ENCODE results near the gene ZSWIM5. TPM values are rescaled to one million over a fixed set of nuclear protein-coding genes. Genes with fewer than 3 reads are reported as not detected.
"Not testable (repeated sequence)": the region's sequence is repeated elsewhere in the genome, so short reads cannot be mapped to it uniquely, and the experiment has no call there.

ZSWIM5 gene
- total and polyA plus RNA-seq, 9 of the 15 experiments (the other 6 are each of a cell fraction or from before 2014, with no cell fraction given), result under 0.01 to 0.07 (median 0.03) TPM; not detected in 3

DNA sequence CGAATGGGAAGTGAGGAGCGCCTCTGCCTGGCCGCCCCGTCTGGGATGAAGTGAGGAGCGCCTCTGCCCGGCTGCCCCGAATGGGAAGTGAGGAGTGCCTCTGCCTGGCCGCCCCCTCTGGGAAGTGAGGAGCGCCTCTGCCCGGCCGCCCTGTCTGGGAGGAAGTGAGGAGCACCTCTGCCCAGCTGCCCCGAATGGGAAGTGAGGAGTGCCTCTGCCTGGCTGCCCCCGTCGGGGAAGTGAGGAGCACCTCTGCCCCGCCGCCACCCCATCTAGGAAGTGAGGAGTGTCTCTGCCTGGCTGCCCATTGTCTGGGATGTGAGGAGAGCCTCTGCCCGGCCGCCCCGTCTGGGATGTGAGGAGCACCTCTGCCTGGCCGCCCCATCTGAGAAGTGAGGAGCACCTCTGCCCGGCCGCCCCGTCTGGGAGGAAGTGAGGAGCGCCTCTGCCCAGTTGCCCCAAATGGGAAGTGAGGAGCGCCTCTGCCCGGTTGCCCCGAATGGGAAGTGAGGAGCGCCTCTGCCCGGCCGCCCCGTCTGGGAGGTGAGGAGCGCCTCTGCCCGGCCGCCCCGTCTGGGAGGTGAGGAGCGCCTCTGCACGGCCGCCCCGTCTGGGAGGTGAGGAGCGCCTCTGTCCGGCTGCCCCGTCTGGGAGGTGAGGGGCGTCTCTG, 100.8 kb downstream of the ZSWIM5 start:
- intact Hi-C loops (cut with micrococcal nuclease); BruUV-seq (replicated peaks); CTCF ChIA-PET (ENCODE audit: low intra/inter-chr PET ratio); H3K79me2 ChIP-seq (ENCODE audit: control insufficient read depth, insufficient read depth, low read length); H3K4me1 ChIP-seq (replicated peaks in 1 of 2; ENCODE audit: control insufficient read depth in 2 of 2, insufficient read depth in 2 of 2, low read length in 2 of 2); in situ Hi-C loops (cut with MboI); H3K27me3 ChIP-seq (ENCODE audit: control insufficient read depth in 2 of 2, insufficient read depth in 2 of 2, low read length in 2 of 2); ATAC-seq; H3K36me3 ChIP-seq (ENCODE audit: control insufficient read depth, insufficient read depth, low read length); H4K20me1 ChIP-seq (replicated peaks; ENCODE audit: control insufficient read depth, insufficient read depth, low read length); H3K9me1 ChIP-seq (ENCODE audit: control insufficient read depth, insufficient read depth, low read length); H3K9me3 ChIP-seq (replicated peaks; ENCODE audit: control insufficient read depth, insufficient read depth, low read depth, low read length); H3K9ac ChIP-seq (ENCODE audit: insufficient read depth in 1 of 2, low read depth in 2 of 2, low read length in 2 of 2); FAIRE-seq; DNase-seq (ENCODE audit: extremely low read depth in 1 of 4, low spot score in 3 of 4); H3K4me3 ChIP-seq; POLR2A ChIA-PET; H3K4me2 ChIP-seq (ENCODE audit: insufficient read depth, low read length); H3K27ac ChIP-seq (ENCODE audit: extremely low read depth, low read depth, low read length); H2AFZ ChIP-seq (ENCODE audit: low read depth, low read length): not testable (repeated sequence)
- WGBS (ENCODE audit: insufficient coverage, low coverage, missing lambda C conversion rate), result 57% methylated on average over 38 of the region's 43 CpGs

DNA sequence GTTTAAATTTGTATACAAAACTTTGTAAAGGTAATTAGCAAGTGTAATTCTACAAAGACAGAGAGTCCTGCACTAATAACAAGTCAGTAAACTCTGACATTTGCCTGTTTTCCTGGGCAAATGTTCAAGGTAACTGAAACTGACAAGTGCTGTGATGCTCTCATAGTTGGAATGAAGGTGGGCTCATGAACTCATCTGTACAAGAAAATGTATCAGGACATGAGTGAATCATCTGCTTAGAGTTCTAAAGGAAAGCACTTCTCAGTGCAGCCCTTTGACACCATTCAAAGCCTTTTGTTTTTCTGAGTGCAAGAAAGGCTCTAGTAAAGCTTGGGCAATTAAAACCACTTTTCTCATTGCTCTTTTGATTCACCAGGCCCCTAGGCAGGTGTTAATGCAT, 102.9 kb downstream of the ZSWIM5 start:
- CTCF ChIA-PET (ENCODE audit: low intra/inter-chr PET ratio), result no interaction called here
- TF ChIP-seq, protein P1, sequence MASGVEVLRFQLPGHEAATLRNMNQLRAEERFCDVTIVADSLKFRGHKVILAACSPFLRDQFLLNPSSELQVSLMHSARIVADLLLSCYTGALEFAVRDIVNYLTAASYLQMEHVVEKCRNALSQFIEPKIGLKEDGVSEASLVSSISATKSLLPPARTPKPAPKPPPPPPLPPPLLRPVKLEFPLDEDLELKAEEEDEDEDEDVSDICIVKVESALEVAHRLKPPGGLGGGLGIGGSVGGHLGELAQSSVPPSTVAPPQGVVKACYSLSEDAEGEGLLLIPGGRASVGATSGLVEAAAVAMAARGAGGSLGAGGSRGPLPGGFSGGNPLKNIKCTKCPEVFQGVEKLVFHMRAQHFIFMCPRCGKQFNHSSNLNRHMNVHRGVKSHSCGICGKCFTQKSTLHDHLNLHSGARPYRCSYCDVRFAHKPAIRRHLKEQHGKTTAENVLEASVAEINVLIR (CRISPR knock-in tag; IDR thresholded peaks at IDR 0.05), result no peak
- TF ChIP-seq, protein P2, sequence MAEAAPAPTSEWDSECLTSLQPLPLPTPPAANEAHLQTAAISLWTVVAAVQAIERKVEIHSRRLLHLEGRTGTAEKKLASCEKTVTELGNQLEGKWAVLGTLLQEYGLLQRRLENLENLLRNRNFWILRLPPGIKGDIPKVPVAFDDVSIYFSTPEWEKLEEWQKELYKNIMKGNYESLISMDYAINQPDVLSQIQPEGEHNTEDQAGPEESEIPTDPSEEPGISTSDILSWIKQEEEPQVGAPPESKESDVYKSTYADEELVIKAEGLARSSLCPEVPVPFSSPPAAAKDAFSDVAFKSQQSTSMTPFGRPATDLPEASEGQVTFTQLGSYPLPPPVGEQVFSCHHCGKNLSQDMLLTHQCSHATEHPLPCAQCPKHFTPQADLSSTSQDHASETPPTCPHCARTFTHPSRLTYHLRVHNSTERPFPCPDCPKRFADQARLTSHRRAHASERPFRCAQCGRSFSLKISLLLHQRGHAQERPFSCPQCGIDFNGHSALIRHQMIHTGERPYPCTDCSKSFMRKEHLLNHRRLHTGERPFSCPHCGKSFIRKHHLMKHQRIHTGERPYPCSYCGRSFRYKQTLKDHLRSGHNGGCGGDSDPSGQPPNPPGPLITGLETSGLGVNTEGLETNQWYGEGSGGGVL (CRISPR knock-in tag; IDR thresholded peaks at IDR 0.05), result no peak
- TF ChIP-seq, protein P3, sequence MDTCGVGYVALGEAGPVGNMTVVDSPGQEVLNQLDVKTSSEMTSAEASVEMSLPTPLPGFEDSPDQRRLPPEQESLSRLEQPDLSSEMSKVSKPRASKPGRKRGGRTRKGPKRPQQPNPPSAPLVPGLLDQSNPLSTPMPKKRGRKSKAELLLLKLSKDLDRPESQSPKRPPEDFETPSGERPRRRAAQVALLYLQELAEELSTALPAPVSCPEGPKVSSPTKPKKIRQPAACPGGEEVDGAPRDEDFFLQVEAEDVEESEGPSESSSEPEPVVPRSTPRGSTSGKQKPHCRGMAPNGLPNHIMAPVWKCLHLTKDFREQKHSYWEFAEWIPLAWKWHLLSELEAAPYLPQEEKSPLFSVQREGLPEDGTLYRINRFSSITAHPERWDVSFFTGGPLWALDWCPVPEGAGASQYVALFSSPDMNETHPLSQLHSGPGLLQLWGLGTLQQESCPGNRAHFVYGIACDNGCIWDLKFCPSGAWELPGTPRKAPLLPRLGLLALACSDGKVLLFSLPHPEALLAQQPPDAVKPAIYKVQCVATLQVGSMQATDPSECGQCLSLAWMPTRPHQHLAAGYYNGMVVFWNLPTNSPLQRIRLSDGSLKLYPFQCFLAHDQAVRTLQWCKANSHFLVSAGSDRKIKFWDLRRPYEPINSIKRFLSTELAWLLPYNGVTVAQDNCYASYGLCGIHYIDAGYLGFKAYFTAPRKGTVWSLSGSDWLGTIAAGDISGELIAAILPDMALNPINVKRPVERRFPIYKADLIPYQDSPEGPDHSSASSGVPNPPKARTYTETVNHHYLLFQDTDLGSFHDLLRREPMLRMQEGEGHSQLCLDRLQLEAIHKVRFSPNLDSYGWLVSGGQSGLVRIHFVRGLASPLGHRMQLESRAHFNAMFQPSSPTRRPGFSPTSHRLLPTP (IDR thresholded peaks at IDR 0.05; ENCODE audit: borderline replicate concordance, extremely low read depth, insufficient read length), result no peak
- TF ChIP-seq ZNF140 (CRISPR knock-in tag; IDR thresholded peaks at IDR 0.05), result no peak
- no peak for TF ChIP-seq TRIM24 (IDR thresholded peaks at IDR 0.05)
- no peak for TF ChIP-seq MED1 (CRISPR knock-in tag; IDR thresholded peaks at IDR 0.05; ENCODE audit: borderline replicate concordance)
- TF ChIP-seq TAF9B (IDR thresholded peaks at IDR 0.05; ENCODE audit: partially characterized antibody), result no peak
- no peak for TF ChIP-seq CREBBP (IDR thresholded peaks at IDR 0.05; ENCODE audit: low read depth, low read length)
- Histone ChIP-seq H3K9me3 (replicated peaks; ENCODE audit: control insufficient read depth, insufficient read depth, low read depth, low read length) (no peaks in the 10 kb centered on the region), H3K27ac (ENCODE audit: extremely low read depth, low read depth, low read length) (no peak overlapping the region), H3K36me3 (ENCODE audit: control insufficient read depth, insufficient read depth, low read length) (no peaks in the 10 kb centered on the region), H3K79me2 (ENCODE audit: control insufficient read depth, insufficient read depth, low read length) (no peaks in the 10 kb centered on the region), H3K27me3 (ENCODE audit: control insufficient read depth in 2 of 2, insufficient read depth in 2 of 2, low read length in 2 of 2) (peaks cover 0 to 3% of the 10 kb centered on the region in 2 experiments; a peak in 1 of 5 replicates), H3K4me3 (no peak overlapping the region), H3K4me2 (ENCODE audit: insufficient read depth, low read length) (no peak overlapping the region), H2AFZ (ENCODE audit: low read depth, low read length) (no peak overlapping the region), H3K9me1 (ENCODE audit: control insufficient read depth, insufficient read depth, low read length) (no peaks in the 10 kb centered on the region), H3K9ac (ENCODE audit: insufficient read depth in 1 of 2, low read depth in 2 of 2, low read length in 2 of 2) (no peak overlapping the region), H3K4me1 (replicated peaks in 1 of 2; ENCODE audit: control insufficient read depth in 2 of 2, insufficient read depth in 2 of 2, low read length in 2 of 2) (no peaks in the 10 kb centered on the region), H4K20me1 (replicated peaks; ENCODE audit: control insufficient read depth, insufficient read depth, low read length) (no peaks in the 10 kb centered on the region)
- DNase-seq (ENCODE audit: extremely low read depth in 1 of 4, low spot score in 3 of 4) (no peak), ATAC-seq (no peak), FAIRE-seq (no peak)
- no TSS peak for BruUV-seq (replicated peaks)
- POLR2A ChIA-PET, result interaction anchor here (0.7 kb wide), 1 partner anchor 286 kb away, joined by 3 read pairs; no protein-coding TSS in a partner anchor
- intact Hi-C loops (cut with micrococcal nuclease) (no loop called here), in situ Hi-C loops (cut with MboI) (no loop called here)
